Activated T-helper 17 cell treated with anti-CD3 and anti-CD28 coated beads, Interleukin-2, amount 50 U/mL, for 72 hours (primary cell): ENCODE data around the gene HMBS. TPM values are rescaled to one million over a fixed set of nuclear protein-coding genes. Genes with fewer than 3 reads are reported as not detected.
A peak's percentile ranks its signal among the peaks of the same experiment; 100 is the strongest.
"Not testable (repeated sequence)": the region's sequence is repeated elsewhere in the genome, so short reads cannot be mapped to it uniquely, and the experiment has no call there.

Experiments used
- ATAC-seq: fragments of 150-1000 bp; cut with Tn5 transposase; replicated peaks from 2 replicates; pipeline ENCODE4 v1.10.0; 2021; ENCODE audit warnings: mild to moderate bottlenecking, moderate library complexity
- H3K27ac Mint-ChIP-seq: one replicate; pipeline ENCODE4 v1.8.0; 2022; ENCODE audit warnings: mixed read lengths
- H3K27me3 Mint-ChIP-seq: one replicate; pipeline ENCODE4 v1.8.0; 2022; ENCODE audit warnings: mixed read lengths
- H3K36me3 Mint-ChIP-seq: one replicate; pipeline ENCODE4 v1.8.0; 2022; ENCODE audit warnings: low read depth, mild to moderate bottlenecking, mixed read lengths
- H3K4me1 Mint-ChIP-seq: one replicate; pipeline ENCODE4 v1.8.0; 2022; ENCODE audit warnings: mixed read lengths
- H3K4me3 Mint-ChIP-seq: one replicate; pipeline ENCODE4 v1.8.0; 2022; ENCODE audit warnings: mild to moderate bottlenecking, mixed read lengths
- H3K9me3 Mint-ChIP-seq: one replicate; pipeline ENCODE4 v1.8.0; 2022; ENCODE audit warnings: mixed read lengths
- total RNA-seq, 2 donors: library from RNA; stranded (reverse); gene quantifications; one replicate each; pipeline ENCODE4 v1.2.3, GENCODE V29; 2022

HMBS gene
- total RNA-seq, 2 donors from 2014 or later: 15.7 to 26.3 TPM

DNA sequence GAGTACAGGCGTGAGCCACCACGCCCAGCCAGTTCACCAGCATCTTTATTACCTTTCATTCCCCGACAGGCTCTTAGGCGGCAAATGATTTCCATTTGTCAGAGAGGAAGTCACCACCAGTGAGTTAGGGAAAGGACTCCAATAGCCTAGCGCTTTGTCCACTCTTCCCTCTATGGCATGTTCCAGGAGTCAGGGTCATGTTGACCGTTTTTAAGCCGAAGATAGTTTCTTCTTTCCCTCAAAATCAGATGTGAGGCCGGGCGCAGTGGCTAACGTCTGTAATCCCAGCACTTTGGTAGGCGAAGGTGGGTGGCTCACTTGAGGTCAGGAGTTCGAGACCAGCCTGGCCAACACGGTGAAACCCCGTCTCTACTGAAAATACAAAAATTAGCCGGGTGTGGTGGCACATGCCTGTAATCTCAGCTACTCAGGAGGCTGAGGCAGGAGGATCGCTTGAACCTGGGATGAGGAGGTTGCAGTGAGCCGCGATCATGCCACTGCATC, 18.5 kb downstream of the HMBS start:
- Mint-ChIP-seq H3K36me3 (peaks cover 26% of the 10 kb centered on the region), H3K4me1 (peaks cover 19% of the 10 kb centered on the region), H3K27ac (peak overlapping the region; percentile 96), H3K4me3 (peak overlapping the region; percentile 84)
- H3K9me3 Mint-ChIP-seq, ATAC-seq, H3K27me3 Mint-ChIP-seq: not testable (repeated sequence)

DNA sequence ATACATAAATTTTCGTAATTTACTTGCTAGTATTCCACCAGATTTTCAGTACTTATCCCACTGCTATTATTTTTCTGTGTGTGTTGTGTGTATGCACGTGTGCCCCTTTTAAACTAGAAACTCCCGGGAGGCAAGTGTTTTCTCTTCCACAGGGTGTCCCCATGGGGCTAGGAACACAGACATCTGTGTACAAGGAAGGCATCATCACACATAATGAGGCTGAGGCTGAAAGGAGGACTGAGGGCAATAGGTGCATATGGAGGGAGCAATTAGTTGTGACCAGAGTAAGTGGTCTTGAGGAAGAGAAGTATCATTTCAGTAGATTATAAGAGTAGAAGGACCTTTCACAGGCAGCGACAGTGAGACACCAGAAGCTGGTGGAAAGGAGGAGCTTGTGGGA, 19.1 kb downstream of the HMBS start:
- ATAC-seq: no peak
- peaks cover 26% of the 10 kb centered on the region for H3K36me3 Mint-ChIP-seq
- no peaks in the 10 kb centered on the region for H3K27me3 Mint-ChIP-seq
- H3K4me3 Mint-ChIP-seq: peak overlapping the region; percentile 84
- H3K4me1 Mint-ChIP-seq: peaks cover 18% of the 10 kb centered on the region
- peak overlapping the region; percentile 96 for H3K27ac Mint-ChIP-seq
- H3K9me3 Mint-ChIP-seq: no peaks in the 10 kb centered on the region

DNA sequence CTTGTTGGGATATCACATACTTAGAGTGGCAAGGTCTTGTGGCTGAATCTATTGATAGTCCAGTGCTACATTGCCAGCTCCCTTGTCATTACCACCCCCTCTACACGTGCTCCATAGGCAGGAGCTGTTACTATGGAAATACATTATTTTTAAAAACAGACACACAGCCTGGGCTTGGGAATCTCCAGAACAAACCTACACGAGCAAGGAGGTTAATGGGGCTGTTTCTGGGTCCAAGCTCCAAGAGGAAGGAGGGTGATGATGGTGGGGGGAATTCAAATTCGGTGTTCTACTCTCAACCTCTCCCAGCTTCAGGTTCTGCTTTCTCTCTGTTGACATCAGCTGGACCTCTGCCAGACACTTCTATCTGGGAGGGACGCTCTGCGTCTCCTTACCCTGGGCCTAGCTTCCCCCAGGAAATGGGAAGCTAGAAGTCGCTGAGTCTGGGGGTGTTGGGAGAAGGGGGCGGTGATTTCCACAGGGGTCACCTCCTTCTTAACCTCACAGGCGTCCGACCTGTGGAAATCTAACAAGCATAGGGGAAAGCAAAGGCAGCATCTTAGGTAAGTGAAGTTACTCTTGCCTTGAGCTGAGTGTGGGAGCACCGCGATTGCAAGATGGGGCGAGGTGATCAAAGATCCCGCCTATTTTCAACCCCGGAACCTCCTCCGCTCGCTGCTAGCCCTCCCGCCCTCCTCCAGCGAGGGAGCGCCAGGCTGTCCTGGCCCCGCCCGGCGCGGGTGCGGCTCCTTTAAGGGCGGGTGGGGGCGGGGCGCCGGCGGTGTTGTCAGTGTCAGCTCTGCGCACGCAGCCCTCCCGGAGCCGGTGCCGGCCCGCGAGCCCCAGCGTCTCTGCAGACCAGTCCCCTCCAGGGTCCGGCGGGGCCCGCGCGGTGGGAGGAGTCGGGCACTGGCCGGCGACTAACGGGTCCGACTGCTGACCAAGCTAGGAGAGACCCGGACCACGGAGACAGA, 22.2 kb downstream of the HMBS start, which contains the start of gene C2CD2L:
Gene C2CD2L (plus strand): TSS at position 781 of the 974 bp plus-strand sequence. CDS start 398 bp downstream, outside the sequence.
- peaks cover 14% of the 10 kb centered on the region for H3K4me1 Mint-ChIP-seq
- H3K4me3 Mint-ChIP-seq: peak within 1 kb of the TSS; percentile 98
- no peaks in the 10 kb centered on the region for H3K9me3 Mint-ChIP-seq
- peak; percentile 90 for ATAC-seq
- H3K27me3 Mint-ChIP-seq: no peaks in the 10 kb centered on the region
- peak within 1 kb of the TSS; percentile 95 for H3K27ac Mint-ChIP-seq
- H3K36me3 Mint-ChIP-seq: peaks cover 31% of the 10 kb centered on the region

DNA sequence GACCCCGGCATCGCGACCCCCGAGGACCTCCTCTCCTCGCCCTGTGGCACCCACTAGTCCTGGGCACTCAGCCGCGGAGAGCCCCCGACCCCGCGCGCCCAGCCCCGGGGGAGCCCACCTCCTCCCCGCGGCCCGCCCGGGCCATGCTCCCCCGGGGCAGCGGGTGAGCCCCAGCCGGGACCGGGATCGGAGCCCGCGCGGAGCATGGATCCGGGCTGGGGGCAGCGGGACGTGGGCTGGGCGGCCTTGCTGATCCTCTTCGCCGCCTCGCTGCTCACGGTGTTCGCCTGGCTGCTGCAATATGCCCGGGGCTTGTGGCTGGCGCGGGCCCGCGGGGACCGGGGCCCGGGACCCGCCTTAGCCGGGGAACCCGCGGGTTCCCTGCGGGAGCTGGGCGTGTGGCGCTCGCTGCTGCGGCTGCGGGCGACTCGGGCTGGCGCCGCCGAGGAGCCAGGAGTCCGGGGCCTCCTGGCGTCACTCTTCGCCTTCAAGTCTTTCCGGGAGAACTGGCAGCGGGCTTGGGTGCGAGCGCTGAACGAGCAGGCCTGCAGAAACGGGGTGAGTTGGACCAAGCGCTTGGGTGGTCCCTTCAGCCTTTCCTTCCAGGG, 23.0 kb downstream of the HMBS start:
- Mint-ChIP-seq H3K4me3 (peak overlapping the region; percentile 98), H3K27me3 (no peaks in the 10 kb centered on the region), H3K36me3 (peaks cover 37% of the 10 kb centered on the region), H3K27ac (peak overlapping the region; percentile 95), H3K9me3 (no peaks in the 10 kb centered on the region), H3K4me1 (peaks cover 14% of the 10 kb centered on the region)
- ATAC-seq: peak; percentile 5

DNA sequence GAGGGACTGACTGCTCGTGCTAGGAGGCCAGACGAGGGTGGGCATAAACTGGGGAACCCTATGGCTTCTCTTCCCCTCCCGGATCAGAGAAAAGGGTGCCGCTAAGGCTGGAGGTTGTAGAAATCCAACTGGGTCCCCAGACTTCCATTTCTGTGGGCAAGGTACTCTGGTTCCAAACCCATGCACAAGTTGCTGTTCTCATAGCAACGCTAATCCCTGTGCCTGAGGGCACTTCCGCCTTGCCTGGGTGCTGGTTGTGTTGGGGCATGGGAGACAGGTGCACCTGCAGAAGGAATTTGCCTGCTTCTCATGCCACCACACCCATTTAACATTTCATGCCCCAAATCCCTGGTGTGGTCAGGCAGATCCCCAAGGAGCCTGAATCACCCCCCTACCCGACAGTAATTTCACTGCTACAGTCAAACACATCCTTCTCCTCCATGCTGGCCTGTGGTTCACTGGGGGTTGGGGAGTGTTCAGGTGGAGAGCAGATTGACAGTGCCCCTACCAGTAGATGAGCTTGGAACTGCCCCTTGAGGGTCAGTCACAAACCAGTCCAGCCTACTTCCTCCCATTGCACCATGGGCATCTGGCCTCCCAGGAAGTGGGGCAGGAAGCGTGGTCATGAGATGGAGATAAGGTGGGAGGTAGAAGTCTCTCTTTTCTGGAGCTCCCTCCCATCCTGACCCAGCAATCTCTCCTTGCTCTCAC, 23.6 kb downstream of the HMBS start:
- no peaks in the 10 kb centered on the region for H3K27me3 Mint-ChIP-seq
- H3K27ac Mint-ChIP-seq: peak overlapping the region; percentile 95
- peak overlapping the region; percentile 98 for H3K4me3 Mint-ChIP-seq
- peak; percentile 36 for ATAC-seq
- peaks cover 44% of the 10 kb centered on the region for H3K36me3 Mint-ChIP-seq
- H3K4me1 Mint-ChIP-seq: peaks cover 21% of the 10 kb centered on the region
- no peaks in the 10 kb centered on the region for H3K9me3 Mint-ChIP-seq

DNA sequence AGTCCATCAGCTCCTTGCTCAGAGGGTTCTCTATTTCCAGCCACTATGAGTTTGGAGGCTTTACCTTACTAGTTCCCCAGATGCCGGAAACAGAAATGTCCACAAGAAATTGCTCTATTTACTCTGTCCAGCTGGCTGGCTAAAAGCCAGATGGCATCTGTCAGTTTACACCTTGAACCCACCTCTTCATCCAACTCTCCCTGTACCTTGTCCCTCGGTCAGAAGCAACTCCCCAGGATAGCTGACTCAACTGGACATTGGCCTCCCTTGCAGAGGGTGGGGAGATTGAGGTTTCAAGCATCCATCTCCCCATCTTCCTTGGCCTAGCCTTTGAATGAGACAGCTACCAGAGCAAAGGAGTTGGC, 24.2 kb downstream of the HMBS start:
- ATAC-seq: no peak
- peaks cover 49% of the 10 kb centered on the region for H3K36me3 Mint-ChIP-seq
- peaks cover 22% of the 10 kb centered on the region for H3K4me1 Mint-ChIP-seq
- peak overlapping the region; percentile 98 for H3K4me3 Mint-ChIP-seq
- H3K27me3 Mint-ChIP-seq: no peaks in the 10 kb centered on the region
- H3K9me3 Mint-ChIP-seq: no peaks in the 10 kb centered on the region
- H3K27ac Mint-ChIP-seq: peak overlapping the region; percentile 95

DNA sequence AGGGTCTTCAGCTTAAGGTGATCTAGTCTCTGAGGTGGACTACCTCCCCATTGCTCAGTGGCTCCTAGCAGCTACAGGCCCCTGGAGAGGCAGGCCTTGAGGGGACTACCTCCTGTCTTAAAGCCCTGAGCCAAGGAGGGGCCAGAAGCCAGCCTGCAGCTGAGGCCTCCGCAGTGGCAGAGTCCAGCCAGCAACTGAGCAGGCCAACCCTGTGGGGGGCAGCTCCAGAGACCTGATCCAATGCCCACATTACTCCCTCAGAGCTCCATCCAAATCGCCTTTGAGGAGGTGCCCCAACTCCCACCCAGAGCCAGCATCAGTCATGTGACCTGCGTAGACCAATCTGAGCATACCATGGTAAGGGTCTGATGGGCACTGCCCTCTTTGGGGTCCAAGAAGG, 25.2 kb downstream of the HMBS start:
- no peaks in the 10 kb centered on the region for H3K27me3 Mint-ChIP-seq
- H3K36me3 Mint-ChIP-seq: peaks cover 59% of the 10 kb centered on the region
- H3K4me3 Mint-ChIP-seq: peak overlapping the region; percentile 98
- peaks cover 22% of the 10 kb centered on the region for H3K4me1 Mint-ChIP-seq
- H3K27ac Mint-ChIP-seq: peak overlapping the region; percentile 77
- H3K9me3 Mint-ChIP-seq: no peaks in the 10 kb centered on the region
- no peak for ATAC-seq

DNA sequence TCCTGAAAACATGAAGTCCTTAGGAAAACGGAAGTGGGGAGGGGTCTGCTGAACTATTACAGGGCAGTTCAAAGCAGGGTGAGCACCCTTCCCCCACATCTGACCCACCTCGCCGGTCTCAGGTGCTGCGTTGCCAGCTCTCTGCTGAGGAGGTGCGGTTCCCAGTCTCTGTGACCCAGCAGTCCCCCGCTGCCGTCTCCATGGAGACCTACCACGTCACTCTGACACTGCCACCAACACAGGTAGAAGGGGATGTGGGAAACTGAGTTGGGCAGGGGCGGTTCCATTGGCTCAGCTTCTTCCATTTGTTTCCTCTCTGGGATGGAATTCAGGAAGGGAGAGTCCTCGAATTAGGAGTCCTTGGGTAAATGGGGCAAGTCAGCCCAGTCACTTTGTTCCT, 25.8 kb downstream of the HMBS start:
- H3K4me3 Mint-ChIP-seq: peak overlapping the region; percentile 98
- H3K4me1 Mint-ChIP-seq: peaks cover 27% of the 10 kb centered on the region
- H3K27ac Mint-ChIP-seq: peak overlapping the region; percentile 77
- no peaks in the 10 kb centered on the region for H3K9me3 Mint-ChIP-seq
- no peak for ATAC-seq
- peaks cover 65% of the 10 kb centered on the region for H3K36me3 Mint-ChIP-seq
- H3K27me3 Mint-ChIP-seq: no peaks in the 10 kb centered on the region

DNA sequence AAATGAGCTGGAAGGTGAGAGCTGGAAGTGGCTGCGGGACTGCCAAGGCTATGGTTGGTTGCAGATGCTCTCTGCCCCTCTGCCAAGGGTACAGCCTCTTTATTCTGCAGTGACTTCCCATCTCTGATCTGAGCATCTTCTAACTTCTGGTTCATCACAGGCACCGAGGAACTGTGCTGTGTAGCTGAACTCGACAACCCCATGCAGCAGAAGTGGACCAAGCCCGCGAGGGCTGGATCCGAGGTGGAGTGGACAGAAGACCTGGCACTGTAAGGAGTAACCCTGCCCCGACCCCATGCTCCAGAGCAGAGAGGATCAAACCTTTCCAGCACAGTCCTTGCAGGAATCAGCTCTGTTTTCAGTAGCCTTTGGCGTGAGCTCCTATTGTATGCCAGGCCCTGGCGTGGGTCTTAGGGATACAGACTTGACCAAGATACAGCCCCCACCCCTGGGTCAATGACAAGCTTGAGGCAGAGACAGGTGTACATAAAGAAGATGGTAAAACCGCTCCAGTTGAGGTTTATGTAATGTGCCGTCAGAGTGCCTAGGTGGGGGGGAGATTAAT, 26.8 kb downstream of the HMBS start:
- peaks cover 33% of the 10 kb centered on the region for H3K4me1 Mint-ChIP-seq
- peak overlapping the region; percentile 63 for H3K27ac Mint-ChIP-seq
- no peak for ATAC-seq
- no peak overlapping the region for H3K4me3 Mint-ChIP-seq
- no peaks in the 10 kb centered on the region for H3K9me3 Mint-ChIP-seq
- peaks cover 75% of the 10 kb centered on the region for H3K36me3 Mint-ChIP-seq
- no peaks in the 10 kb centered on the region for H3K27me3 Mint-ChIP-seq

DNA sequence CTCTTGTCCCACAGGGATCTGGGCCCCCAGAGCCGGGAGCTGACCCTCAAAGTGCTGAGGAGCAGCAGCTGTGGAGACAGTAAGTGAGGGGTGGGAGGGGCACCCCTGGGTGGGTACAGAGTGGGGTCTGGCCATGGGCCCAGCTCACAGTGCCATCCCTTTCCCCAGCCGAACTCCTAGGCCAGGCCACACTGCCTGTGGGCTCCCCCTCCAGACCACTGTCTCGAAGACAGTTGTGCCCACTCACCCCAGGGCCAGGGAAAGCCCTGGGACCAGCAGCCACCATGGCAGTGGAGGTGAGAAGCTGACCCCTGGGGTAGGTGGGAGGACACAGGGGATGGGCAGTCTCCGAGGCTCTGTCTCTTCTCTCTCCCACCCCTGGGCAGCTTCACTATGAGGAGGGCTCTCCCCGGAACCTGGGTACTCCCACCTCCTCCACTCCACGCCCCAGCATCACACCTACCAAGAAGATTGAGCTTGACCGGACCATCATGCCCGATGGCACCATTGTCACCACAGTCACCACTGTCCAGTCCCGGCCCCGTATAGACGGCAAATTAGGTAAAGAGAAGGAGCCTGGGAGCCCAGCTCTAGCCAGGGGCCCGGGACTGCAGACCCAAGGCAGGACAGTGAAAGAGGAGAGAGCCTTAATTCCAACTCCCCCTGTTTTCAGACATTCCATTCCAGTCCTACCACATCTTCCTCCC, 27.8 kb downstream of the HMBS start:
- H3K9me3 Mint-ChIP-seq: no peaks in the 10 kb centered on the region
- H3K4me3 Mint-ChIP-seq: no peak overlapping the region
- H3K27me3 Mint-ChIP-seq: no peaks in the 10 kb centered on the region
- H3K36me3 Mint-ChIP-seq: peaks cover 84% of the 10 kb centered on the region
- peaks cover 33% of the 10 kb centered on the region for H3K4me1 Mint-ChIP-seq
- H3K27ac Mint-ChIP-seq: peak overlapping the region; percentile 23
- ATAC-seq: no peak

DNA sequence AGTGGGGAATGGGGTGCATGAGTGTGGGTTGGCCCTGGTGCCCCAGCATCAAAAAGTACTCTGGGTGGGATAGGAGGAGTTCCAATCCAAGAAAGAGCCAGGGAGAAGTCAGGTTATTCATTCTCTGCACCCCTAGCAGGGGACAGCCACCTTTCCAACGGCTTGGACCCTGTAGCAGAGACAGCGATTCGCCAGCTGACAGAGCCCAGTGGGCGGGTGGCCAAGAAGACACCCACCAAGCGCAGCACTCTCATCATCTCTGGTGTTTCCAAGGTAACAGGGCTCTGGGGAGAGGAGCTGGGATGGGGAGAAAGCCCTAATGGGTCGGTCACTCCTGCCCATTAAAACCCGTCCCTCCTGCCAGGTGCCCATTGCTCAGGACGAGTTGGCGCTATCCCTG, 29.0 kb downstream of the HMBS start:
- no peak for ATAC-seq
- Mint-ChIP-seq H3K36me3 (peaks cover 76% of the 10 kb centered on the region), H3K4me1 (peaks cover 30% of the 10 kb centered on the region), H3K4me3 (no peak overlapping the region), H3K27ac (peak overlapping the region; percentile 56), H3K9me3 (no peaks in the 10 kb centered on the region), H3K27me3 (no peaks in the 10 kb centered on the region)

DNA sequence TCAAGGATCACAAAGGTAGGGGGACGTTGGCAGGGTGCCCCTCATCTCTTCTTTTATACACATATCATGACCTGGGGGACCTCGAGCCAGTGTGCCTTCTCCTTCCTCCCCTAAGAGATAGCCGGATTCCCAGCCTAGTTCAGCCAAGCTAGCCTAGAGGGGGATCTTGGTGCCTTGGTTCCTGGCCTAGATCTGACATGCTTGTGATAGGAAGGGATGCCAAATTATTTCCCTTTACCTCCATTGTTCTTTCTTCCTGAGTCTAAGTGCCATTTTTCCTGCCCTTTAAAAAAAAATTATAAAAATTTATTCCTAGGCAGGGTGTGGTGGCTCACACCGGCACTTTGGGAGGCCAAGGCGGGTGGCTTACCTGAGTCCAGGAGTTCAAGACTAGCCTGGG, 29.7 kb downstream of the HMBS start:
- ATAC-seq: no peak

DNA sequence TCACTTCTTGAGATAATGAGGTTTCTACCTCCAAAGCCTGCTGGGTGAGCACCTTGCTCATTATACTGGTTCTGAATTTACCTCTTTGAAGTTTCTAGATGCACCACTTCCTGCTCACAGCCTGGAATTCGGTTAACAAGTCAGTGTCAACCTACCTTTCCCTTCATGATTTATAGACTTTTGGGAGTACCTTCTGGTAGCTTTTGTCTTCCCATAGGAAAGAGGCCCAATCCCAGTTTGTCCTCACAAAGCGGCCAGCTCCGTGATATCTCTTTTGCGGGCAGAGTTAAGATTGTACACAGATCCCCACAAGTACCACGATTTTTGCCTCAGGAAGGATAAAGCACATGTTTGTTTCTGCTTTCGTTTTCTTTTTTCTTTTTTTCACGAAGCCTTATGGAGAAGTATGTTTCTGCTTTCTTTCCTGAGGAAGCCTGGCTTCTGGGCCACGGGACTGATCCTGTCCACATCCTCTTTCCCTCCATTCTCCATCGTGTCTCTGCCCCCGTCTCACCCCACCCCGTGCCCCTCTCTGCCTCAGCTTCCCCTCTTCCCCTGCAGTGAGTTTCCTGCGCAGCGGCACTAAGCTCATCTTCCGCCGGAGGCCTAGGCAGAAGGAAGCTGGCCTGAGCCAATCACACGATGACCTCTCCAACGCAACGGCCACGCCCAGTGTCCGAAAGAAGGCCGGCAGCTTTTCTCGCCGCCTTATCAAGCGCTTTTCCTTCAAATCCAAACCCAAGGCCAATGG, 31.0 kb downstream of the HMBS start:
- peak overlapping the region; percentile 86 for H3K27ac Mint-ChIP-seq
- H3K27me3 Mint-ChIP-seq: no peaks in the 10 kb centered on the region
- H3K9me3 Mint-ChIP-seq: no peaks in the 10 kb centered on the region
- H3K36me3 Mint-ChIP-seq: peaks cover 63% of the 10 kb centered on the region
- peak; percentile 82 for ATAC-seq
- H3K4me3 Mint-ChIP-seq: peak overlapping the region; percentile 78
- H3K4me1 Mint-ChIP-seq: peaks cover 26% of the 10 kb centered on the region

More for the DNA sequence above, 29.7 kb downstream of the HMBS start:
- Mint-ChIP-seq H3K36me3 (peaks cover 71% of the 10 kb centered on the region), H3K4me3 (no peak overlapping the region), H3K9me3 (no peaks in the 10 kb centered on the region), H3K4me1 (peaks cover 23% of the 10 kb centered on the region), H3K27me3 (no peaks in the 10 kb centered on the region), H3K27ac (peak overlapping the region; percentile 56)
